Left ventricle myocardium inferior (tissue), 1 donor: ENCODE results near the gene CHADL. TPM values are rescaled to one million over a fixed set of nuclear protein-coding genes. Genes with fewer than 3 reads are reported as not detected.
A peak's percentile ranks its signal among the peaks of the same experiment; 100 is the strongest.

Experiments
- DNase-seq: peaks from one replicate; pipeline ENCODE4 v3.0.0-alpha.2; 2020
- H3K27ac ChIP-seq: fragments of 200-600 bp; replicated peaks from 2 replicates; pipeline ENCODE4 v1.8.0; 2021
- H3K27me3 ChIP-seq: fragments of 200-600 bp; 2 replicates; pipeline ENCODE4 v1.8.0; 2021; ENCODE audit warnings: low read depth
- H3K36me3 ChIP-seq: fragments of 200-600 bp; 2 replicates; pipeline ENCODE4 v1.8.0; 2021
- H3K4me1 ChIP-seq: fragments of 200-600 bp; 2 replicates; pipeline ENCODE4 v1.8.0; 2021
- H3K4me3 ChIP-seq: fragments of 200-600 bp; 2 replicates; pipeline ENCODE4 v1.8.0; 2021; ENCODE audit warnings: mild to moderate bottlenecking, moderate library complexity
- H3K9me3 ChIP-seq: fragments of 200-600 bp; replicated peaks from 2 replicates; pipeline ENCODE4 v1.8.0; 2021
- intact Hi-C: fragments of 100-400 bp; cut with micrococcal nuclease; formaldehyde crosslinking; loops from one replicate; pipeline ENCODE4 v1.11.0; 2022
- total RNA-seq: library from RNA; stranded (reverse); fragmentation: NEBNext Ultra II Directional; extraction: Animal tissue kit (Norgen Biotek cat#: 25700); gene quantifications from one replicate; pipeline ENCODE4 v1.2.1, GENCODE V29; 2021
- TF ChIP-seq, protein P1 (sequence below): fragments of 200-600 bp; IDR thresholded peaks from 2 replicates; pipeline ENCODE4 v1.8.0; 2021; ENCODE audit warnings: antibody characterized with exemption, mild to moderate bottlenecking, borderline replicate concordance
- donor health status: DM: no; HTN: yes; CAD: no; lungs with severe emphysema.

The CHADL gene
- total RNA-seq, 1 donor from 2014 or later: 10.3 TPM

GRCh38 chr22:41256254-41257253 is 15.8 kb upstream of the CHADL start:
- H3K4me3 ChIP-seq: no peak overlapping the region
- H3K27ac ChIP-seq: peak overlapping the region; percentile 36
- no peak for DNase-seq
- H3K9me3 ChIP-seq: no peaks in the 10 kb centered on the region
- H3K27me3 ChIP-seq: no peaks in the 10 kb centered on the region
- peaks cover 23% of the 10 kb centered on the region for H3K4me1 ChIP-seq
- H3K36me3 ChIP-seq: peaks cover 88% of the 10 kb centered on the region
- intact Hi-C loops: no loop called here
- TF ChIP-seq, protein P1, sequence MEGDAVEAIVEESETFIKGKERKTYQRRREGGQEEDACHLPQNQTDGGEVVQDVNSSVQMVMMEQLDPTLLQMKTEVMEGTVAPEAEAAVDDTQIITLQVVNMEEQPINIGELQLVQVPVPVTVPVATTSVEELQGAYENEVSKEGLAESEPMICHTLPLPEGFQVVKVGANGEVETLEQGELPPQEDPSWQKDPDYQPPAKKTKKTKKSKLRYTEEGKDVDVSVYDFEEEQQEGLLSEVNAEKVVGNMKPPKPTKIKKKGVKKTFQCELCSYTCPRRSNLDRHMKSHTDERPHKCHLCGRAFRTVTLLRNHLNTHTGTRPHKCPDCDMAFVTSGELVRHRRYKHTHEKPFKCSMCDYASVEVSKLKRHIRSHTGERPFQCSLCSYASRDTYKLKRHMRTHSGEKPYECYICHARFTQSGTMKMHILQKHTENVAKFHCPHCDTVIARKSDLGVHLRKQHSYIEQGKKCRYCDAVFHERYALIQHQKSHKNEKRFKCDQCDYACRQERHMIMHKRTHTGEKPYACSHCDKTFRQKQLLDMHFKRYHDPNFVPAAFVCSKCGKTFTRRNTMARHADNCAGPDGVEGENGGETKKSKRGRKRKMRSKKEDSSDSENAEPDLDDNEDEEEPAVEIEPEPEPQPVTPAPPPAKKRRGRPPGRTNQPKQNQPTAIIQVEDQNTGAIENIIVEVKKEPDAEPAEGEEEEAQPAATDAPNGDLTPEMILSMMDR: no peak

- Histone ChIP-seq H3K4me3 (no peak overlapping the region), H3K27me3 (no peaks in the 10 kb centered on the region), H3K36me3 (peaks cover 97% of the 10 kb centered on the region), H3K9me3 (no peaks in the 10 kb centered on the region), H3K27ac (no peak overlapping the region), H3K4me1 (peaks cover 19% of the 10 kb centered on the region)
- DNase-seq: no peak
- intact Hi-C loops: no loop called here
- TF ChIP-seq, protein P1: no peak
Observed at GRCh38 chr22:41254230-41254629, 13.5 kb upstream of the CHADL start.

DNA sequence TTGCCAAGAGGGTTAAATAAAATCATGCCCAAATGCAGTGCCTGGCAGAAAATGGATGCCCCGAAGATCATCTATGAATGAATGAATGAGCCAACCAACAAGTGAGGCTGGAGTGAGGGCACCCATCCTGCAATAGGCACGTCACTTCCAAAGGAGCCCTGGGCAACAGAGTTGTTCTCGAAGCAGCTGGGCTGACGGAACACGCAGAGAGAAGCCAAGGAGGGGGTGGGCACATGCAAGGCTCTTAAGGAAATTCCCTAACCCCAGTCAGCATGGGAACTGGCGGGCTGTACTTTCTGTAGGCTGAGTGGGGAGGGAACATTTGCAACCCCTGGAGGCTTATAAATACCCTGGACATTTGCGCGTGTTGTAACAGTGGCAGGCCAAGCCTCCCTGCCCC is 11.6 kb upstream of the CHADL start:
- no peak overlapping the region for H3K27ac ChIP-seq
- peaks cover 97% of the 10 kb centered on the region for H3K36me3 ChIP-seq
- no peaks in the 10 kb centered on the region for H3K9me3 ChIP-seq
- DNase-seq: no peak
- intact Hi-C loops: no loop called here
- TF ChIP-seq, protein P1: no peak
- H3K4me3 ChIP-seq: no peak overlapping the region
- peaks cover 28% of the 10 kb centered on the region for H3K4me1 ChIP-seq
- no peaks in the 10 kb centered on the region for H3K27me3 ChIP-seq

GRCh38 chr22:41250127-41250526 is 9.4 kb upstream of the CHADL start:
- Histone ChIP-seq H3K27ac (no peak overlapping the region), H3K36me3 (peaks cover 83% of the 10 kb centered on the region), H3K4me3 (no peak overlapping the region), H3K9me3 (no peaks in the 10 kb centered on the region), H3K27me3 (no peaks in the 10 kb centered on the region), H3K4me1 (peaks cover 21% of the 10 kb centered on the region)
- TF ChIP-seq, protein P1: no peak
- no peak for DNase-seq
- intact Hi-C loops: no loop called here

GRCh38 chr22:41249442-41249841 is 8.7 kb upstream of the CHADL start:
- Histone ChIP-seq H3K36me3 (peaks cover 77% of the 10 kb centered on the region), H3K4me1 (peaks cover 21% of the 10 kb centered on the region), H3K27me3 (no peaks in the 10 kb centered on the region), H3K27ac (peak overlapping the region; percentile 85), H3K9me3 (no peaks in the 10 kb centered on the region), H3K4me3 (no peak overlapping the region)
- DNase-seq: no peak
- intact Hi-C loops: no loop called here
- TF ChIP-seq, protein P1: no peak
